HG03095 (cell line): ENCODE data around the gene RBM38.
A peak's percentile ranks its signal among the peaks of the same experiment; 100 is the strongest.
"Not testable (repeated sequence)": the region's sequence is repeated elsewhere in the genome, so short reads cannot be mapped to it uniquely, and the experiment has no call there.

Experiments used
- ATAC-seq: cut with Tn5 transposase; IDR thresholded peaks from one replicate; pipeline ENCODE4 v1.9.1; 2021; ENCODE audit warnings: moderate library complexity; ENCODE audit not compliant: unreplicated experiment

Gene RBM38

DNA sequence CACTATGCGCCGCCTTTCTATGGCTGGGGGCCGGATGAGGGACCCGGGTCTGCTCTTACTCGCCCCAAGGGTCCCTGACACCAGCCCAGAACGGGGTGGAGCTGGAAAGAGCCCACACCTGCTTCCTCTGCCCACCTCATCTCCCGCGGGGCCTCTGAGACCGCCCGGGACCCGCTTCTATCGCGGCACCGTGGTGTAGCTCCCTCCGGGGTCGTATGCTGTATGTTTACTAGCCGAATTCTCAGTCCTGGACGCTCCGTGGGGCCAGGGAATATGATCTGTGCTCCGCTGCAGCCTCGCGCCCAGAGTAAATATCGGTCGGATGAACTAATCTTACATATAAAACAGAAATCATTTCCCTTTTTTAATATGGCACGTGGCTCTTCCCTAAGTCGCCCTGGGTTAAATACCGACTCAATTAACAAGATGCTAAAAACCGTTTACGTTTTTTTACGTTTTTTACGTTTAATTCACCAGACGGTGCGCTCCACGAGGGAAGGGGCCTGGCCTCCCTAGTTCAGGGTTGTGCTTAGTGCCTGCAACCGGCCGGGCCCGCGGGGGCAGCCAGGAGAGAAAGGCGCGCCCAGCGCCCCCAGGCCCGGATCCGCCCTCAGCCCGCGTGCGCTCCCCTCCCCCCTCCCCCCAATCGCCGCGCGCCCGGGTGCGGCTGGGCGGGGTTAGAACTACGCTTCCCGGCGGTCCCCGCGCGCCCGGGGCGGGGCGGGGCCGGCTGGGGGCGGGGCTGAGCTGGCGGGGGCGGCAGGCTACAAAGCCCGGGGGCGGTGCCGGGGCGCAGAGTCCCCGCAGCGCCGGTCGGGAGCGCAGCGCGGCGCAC, at the start of gene RBM38:
TSS of gene RBM38 (plus strand) at position 793 of the 835 bp plus-strand sequence. CDS start 186 bp downstream, outside the sequence.
- peak; percentile 37 for ATAC-seq

DNA sequence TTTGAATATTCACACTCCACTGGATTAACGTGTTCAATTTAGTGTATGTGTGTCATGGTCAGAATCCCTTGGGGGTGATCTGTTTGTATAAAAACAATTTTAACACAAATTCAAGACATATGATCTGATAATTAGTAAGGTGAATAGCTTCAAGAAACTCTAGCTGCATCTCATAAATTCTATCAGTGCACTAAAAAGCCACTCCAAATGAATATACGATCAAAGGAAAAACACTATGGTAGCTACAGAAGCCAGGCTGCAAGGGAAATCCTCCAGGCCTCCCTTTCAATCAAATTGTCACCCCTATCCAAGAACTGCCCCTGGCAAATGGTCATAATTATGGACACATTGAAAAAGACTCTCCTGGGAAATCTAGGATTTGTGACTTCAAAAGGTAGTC, 49.5 kb upstream of the RBM38 start:
- ATAC-seq = no peak

- no peak for ATAC-seq
Measured at GRCh38 chr20:57342829-57343228, 48.4 kb upstream of the RBM38 start.

DNA sequence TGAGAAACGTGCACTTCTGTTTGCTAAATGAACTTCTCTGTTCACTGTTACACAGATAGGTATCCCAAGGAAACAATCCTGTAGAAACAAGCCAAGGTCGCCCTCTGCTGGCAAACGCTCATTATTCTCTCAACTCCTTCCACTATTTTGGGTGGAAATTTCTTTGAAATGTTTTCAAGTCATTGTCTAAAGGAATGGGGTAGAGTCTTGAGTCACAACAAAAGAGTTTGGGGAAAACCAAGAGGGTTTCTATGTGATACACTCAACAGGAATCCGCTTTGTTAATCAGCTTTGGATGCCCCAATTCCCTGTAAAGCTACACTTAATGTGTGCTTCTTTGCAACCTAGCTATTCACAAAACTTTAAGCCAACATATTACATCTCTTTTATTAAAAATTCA, 44.7 kb upstream of the RBM38 start:
- no peak for ATAC-seq

- ATAC-seq = no peak
Measured at GRCh38 chr20:57347393-57347792, 43.8 kb upstream of the RBM38 start.

DNA sequence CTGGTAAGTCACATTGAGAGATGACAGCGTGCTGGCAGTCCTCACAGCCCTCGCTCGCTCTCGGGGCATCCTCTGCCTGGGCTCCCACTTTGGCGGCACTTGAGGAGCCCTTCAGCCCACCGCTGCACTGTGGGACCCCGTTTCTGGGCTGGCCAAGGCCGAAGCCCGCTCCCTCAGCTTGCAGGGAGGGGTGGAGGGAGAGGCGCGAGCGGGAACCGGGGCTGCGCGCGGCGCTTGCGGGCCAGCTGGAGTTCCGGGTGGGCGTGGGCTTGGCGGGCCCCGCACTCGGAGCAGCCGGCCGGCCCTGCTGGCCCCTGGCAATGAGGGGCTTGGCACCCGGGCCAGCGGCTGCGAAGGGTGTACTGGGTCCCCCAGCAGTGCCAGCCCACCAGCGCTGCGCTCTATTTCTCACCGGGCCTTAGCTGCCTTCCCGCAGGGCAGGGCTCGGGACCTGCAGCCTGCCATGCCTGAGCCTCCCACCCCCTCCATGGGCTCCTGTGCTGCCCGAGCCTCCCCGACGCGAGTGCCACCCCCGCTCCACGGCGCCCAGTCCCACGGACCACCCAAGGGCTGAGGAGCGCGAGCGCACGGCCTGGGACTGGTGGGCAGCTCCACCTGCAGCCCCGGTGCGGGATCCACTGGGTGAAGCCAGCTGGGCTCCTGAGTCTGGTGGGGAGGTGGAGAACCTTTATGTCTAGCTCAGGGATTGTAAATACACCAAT, 42.8 kb upstream of the RBM38 start:
- ATAC-seq = not testable (repeated sequence)

GRCh38 chr20:57348922-57349574, 42.1 kb upstream of the RBM38 start:
- ATAC-seq = not testable (repeated sequence)

DNA sequence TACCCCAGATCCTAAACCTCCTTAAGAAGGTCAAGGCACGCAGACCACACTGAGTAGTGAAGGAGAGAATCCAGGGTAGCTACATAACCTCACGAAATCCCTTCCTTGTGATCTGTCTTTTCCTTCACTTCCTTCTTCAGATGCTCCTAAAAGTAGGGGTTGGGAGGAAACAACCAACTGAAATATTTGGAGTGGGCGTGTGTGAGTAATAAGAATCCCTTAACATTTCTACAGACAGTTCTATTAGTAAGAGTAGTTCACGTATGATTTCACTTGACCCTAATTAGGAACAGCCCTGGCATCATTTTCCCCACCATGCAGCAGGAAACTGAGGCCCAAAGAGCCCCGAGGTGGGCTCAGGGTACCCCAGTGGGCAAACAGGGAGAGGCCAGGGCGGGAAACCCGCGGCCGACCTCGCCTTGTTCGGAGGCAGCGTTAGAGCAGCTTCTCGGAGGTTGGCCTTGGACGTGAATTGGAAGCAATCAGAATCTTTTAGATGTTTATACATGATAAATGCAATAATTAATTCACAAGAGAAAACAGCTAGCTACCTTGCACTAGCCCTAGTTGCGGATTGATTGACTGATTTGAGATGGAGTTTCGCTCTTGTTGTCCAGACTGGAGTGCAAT, 41.0 kb upstream of the RBM38 start:
- ATAC-seq = no peak

DNA sequence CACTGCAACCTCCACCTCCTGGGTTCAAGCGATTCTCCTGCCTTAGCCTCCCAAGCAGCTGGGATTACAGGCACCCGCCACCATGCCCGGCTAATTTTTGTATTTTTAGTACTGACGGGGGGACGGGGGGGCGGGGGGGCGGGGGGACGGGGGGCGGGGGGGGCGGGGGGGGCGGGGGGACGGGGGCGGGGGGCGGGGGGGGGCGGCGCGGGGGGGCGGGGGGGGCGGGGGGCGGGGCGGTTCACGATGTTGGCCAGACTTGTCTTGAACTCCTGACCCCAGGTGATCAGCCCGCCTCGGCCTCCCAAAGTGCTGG, 40.5 kb upstream of the RBM38 start:
- ATAC-seq = not testable (repeated sequence)

- peak; percentile 72 for ATAC-seq
Measured at GRCh38 chr20:57351042-57351783, 40.0 kb upstream of the RBM38 start, which contains the start of gene RAE1. RAE1 (plus strand) TSS chr20:57351255; CDS start chr20:57354039, 2,784 bp downstream.

- no peak for ATAC-seq
Measured at GRCh38 chr20:57352305-57352704, 38.9 kb upstream of the RBM38 start.

DNA sequence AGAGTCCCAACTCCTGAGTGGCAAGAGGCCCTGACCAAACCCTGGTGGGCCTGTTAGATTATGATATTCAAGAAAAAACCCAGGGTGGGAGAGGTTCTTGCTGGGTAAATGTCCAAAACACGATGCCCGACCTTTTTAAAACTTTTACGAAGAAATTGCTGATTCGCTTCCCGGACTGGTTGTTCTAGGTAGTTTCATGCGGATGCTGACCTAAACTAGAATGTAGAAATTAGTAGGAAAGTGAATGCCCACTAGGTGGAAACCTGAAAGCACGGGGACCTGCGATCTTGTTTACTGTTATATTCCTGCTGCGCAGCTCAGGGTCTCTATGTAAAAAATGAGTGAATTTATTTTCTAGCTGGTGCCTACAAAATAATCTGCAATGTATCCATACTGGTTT, 37.8 kb upstream of the RBM38 start:
- ATAC-seq = no peak

DNA sequence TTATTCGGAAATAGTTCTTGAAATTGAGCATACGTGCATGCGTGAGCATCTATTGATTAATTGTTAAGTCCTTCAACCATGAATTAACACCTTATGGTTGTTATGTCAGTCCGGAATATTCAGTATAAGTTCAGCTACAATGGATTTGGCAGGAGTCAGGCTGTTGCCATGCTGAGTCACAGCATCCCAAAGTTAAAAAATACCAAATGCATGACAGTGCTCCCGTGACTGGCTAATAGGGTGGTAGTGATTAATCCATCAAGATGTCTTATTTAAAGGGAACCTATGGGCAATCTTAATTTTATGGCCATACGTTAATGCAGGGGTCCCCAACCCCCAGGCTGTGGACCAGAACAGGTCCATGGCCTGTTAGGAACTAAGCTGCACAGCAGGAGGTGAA, 29.7 kb upstream of the RBM38 start:
- no peak for ATAC-seq

DNA sequence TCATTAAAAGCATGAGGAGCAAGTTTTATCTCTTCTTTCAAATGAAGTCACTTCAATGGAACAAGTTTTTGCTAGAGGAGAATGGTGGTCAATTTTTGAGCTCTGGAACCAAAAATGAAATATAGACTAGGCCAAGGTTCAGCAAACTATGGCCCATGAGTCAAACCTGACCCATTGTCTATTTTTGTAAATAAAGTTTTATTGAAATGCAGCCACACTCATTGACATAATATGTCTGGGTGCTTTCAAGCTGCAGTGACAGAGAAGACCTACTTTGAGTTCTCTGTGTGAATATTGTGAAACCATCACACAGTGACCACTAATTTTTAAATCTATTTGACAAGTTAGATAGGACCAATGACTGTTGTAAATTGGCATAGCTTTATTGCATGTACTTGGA, 26.7 kb upstream of the RBM38 start:
- no peak for ATAC-seq

DNA sequence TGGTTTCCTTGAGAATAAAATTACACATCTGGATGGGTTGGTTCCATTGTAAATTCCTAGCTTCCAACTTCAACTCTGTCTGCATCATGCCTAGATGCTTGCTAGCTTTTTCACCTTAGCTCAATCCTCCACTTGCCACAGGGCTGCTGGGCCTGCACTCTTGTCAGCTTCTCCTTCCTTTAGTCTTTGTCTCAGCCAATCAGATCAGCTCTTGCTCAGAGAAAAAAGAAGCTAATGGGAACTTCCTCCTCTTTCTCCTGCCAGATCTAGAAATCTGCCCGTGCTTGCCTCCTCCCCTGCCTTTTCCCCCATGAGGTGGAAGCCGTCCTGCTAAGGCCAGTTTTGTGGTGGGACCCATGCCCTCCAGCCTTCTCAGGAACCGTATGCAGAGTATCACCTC, 21.6 kb upstream of the RBM38 start:
- ATAC-seq = no peak

DNA sequence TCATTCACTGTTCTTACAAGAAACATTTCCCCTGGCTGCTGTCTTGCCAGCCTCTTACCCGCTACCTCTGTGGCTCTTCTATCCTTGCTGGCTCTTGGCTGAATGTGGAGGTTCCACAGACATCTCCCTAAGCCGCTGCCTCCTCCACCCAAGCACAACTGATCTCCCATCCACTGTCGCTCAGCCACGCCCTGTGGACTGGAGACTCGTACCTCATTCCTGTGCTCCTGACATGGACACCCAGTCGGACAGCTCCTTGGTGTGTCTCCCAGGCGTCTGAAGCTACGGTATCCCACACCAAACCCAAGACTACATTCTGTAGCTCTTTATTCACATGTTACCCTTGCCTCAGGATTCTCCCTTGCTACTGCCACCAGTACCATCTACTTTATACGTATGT, 20.9 kb upstream of the RBM38 start:
- no peak for ATAC-seq

GRCh38 chr20:57371363-57371762, 19.8 kb upstream of the RBM38 start:
- ATAC-seq = no peak

GRCh38 chr20:57372157-57372556, 19.0 kb upstream of the RBM38 start:
- ATAC-seq = no peak

DNA sequence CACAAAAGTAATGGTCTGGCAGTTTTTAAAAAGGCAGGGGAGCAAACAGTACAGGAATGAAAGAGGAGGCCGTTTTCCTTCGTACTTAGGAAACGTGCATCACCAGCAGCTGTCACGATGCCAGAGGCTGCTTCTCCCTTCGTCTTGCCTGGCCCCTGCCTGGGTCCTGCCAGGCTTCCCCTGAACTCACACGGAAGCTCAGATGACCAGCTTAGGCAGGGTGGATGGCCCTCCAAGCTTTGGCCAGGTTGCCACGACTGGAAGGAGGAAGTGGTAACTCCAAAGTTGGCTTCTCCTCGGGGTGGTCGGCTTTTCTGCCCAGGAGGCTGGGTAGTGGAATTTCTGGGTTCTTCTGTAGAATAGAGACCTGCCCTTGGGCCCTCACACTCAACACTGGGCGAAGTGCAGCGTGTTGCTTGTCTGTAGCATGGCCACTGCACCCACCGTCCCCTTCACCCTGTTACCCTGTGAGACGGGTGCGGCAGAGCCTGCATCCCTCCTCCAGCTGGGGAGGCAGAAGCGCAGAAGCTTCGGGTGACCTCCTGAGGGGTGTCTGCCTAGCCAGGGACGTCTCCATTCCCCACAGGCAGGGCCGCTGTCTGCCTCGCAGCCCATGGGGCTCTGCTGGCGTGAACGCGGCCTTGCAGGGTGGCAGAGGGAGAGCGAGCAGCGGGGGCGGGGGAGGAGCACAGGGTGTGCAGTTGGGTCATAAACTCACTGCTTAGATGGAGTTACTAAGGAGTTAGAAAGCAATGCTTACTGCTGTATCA, 18.4 kb upstream of the RBM38 start:
- ATAC-seq = no peak
